NCI-H2107 (cell line): Measurements from ENCODE around the gene MACF1.

Experiments
- DNase-seq: peaks from one replicate; lab custom pipeline; 2025; lab: John Stamatoyannopoulos, UW

MACF1 gene

GRCh38 chr1:39295901-39296300, 91.4 kb downstream of the MACF1 start:
- DNase-seq = no peak

GRCh38 chr1:39297551-39297950, 93.1 kb downstream of the MACF1 start:
- DNase-seq = no peak

DNA sequence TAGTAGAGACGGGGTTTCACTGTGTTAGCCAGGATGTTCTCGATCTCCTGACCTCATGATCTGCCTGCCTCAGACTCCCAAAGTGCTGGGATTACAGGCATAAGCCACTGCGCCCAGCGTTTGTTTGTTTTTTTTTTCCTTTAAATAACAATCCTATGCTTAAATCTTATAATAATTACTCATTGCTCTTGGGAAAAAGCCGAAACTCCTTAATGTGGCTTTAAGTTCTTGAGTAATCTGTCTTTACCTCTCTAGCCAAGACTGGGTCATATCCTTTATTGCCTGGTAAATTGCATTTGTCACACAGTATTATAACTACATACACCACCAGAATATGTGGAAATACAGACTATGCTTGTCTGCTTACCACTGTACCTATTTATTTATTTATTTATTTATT, 97.1 kb downstream of the MACF1 start:
- DNase-seq = no peak

GRCh38 chr1:39305555-39305954, 101.1 kb downstream of the MACF1 start:
- DNase-seq = no peak

DNA sequence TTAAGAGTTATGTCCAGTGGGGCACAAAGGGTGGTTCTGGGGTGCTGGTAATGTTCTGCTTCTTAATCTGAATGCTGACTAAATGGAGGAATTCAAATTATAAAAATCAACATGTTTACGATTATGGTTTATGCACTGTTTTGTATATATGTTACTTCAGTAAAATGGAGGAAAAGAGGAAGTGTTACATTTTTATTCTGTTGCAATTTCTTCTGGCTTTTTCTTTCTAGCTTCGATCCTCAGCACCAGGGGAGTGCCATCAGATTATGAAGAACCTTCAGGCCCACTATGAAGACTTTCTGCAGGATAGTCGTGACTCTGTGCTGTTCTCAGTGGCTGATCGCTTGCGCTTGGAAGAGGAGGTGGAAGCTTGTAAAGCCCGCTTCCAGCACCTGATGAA, 105.5 kb downstream of the MACF1 start:
- DNase-seq = no peak

- DNase-seq = no peak
Measured at GRCh38 chr1:39310691-39311090, 106.2 kb downstream of the MACF1 start.

DNA sequence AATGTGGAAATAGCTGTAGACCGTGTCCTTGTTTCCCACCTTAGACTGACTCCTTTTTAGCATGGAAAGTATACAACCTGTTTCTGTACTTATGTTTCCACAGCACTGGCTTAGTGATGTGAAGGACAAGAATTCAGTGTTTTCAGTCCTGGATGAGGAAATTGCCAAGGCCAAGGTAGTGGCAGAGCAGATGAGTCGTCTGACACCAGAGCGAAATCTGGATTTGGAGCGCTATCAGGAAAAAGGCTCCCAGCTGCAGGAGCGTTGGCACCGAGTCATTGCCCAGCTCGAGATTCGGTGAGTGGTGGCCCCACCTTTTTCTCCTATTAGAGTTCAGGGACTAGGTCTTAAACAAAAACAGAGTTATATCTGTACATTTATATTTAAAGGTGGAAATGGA, 112.6 kb downstream of the MACF1 start:
- DNase-seq = no peak

DNA sequence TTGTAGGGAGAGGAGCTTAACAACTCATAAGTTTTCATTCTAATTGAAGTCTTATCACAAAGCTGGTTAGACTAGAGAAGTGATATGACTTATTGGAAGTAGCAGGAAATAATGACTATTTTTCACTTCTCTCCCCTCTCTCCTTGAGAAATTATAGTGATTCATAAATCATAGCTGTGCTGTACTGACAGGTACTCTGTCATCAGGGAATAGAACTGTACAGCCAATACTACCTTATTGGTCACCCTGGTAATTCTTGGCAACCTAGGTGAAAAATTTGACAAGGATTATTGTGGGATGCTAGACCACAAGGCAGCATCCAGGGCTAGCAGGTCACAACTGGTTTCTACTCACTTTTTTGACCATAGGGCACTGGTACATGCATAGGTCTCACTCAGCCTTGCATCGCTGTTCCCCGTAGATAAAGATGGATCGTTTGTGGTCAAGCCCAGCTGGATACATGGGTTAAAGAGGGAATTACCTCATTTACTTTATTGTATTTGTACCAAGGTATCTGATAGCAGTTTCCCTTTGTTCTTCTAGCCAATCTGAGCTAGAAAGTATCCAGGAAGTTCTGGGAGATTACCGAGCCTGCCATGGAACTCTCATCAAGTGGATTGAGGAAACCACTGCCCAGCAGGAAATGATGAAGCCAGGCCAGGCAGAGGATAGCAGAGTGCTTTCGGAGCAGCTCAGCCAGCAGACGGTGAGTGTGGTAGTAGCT, 113.6 kb downstream of the MACF1 start:
- DNase-seq = peak; percentile 99

GRCh38 chr1:39321979-39322378, 117.5 kb downstream of the MACF1 start:
- DNase-seq = no peak

DNA sequence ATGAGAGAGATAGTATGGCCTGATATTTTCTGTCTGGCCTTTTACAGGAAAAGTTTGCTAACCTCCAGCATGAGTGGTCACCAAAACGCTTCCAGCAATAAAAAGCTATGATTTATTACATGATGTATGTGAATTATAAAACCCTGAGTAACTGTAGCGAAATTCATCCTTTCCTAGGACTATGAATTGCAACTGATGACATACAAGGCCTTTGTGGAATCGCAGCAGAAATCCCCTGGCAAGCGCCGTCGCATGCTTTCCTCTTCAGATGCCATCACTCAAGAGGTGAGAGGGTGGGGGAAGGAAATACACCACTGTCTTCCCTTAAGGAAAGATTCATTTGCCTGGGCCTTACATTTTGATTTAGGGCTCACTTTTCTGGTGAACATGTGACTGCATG, 117.9 kb downstream of the MACF1 start:
- DNase-seq = no peak

DNA sequence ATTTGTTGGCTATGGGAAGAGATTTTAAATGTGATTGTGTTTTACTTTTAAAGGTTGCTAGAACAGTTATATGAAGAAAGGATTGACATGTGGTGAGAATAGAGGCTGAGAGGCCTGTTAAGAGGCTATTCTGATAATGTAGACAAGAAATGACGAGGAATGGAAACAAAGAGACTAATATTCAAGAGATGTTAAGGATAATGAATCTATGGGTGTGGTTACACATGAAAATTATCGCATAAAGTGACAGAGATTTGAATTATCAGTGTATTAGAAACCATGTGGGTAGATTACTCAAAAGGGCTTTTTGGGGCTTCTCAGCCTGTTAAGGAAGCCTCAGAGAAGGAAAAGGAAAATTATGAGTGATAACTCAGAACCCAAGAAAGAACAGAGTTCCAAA, 120.4 kb downstream of the MACF1 start:
- DNase-seq = no peak

DNA sequence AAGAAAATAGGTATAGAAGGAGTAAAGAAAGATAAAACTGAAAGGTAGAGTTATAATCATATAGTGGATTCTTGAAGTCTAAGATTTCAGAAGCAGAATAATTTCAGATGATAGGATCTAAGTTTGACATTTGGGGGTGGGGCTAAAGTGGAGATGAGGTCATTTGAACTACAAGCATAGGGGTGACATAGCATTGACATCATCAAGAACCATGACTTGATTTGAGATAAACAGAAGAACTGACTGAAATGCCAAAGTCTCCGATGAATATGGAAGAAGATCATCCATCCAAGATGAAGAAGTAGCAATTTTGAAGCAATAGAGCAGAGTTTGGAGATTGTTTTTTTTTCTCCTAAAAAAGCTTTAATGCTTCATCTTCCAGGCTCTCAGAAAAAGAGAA, 122.3 kb downstream of the MACF1 start:
- no peak for DNase-seq

- DNase-seq = no peak
Measured at GRCh38 chr1:39328095-39328494, 123.6 kb downstream of the MACF1 start.

- no peak for DNase-seq
Measured at GRCh38 chr1:39328586-39329121, 124.2 kb downstream of the MACF1 start.

DNA sequence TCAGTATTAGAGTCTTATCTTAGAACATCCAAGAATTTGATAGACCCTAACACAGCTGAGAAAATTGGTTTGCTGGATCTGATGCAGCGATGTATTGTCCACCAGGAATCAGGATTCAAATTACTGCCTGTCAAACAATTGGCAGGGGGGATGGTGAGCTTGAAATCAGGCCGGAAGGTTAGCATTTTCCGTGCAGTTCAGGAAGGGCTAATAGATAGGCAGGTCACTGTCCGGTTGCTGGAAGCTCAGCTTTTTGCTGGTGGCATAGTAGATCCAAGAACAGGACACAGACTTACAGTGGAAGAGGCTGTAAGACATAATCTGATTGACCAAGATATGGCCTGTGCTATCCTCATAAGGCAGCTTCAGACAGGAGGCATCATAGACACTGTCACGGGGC, 127.2 kb downstream of the MACF1 start:
- no peak for DNase-seq

DNA sequence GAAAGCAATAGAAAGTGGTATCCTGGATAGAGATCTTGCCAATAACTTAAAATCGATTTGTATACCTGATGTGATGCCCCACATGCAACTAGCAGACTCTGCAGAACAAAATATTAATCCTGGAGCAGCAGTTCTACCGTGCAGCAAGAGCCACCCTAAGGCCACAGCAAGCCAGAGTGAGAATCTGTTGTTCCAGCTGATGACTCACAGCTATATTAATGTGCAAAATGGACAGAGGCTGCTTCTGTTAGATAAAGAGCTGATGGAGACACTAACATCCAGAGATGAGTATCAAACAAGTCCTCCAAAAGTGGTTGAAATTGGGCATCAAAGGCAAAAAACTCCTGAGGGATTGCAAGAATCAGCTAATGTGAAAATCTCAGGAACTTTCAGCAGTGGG, 127.8 kb downstream of the MACF1 start:
- no peak for DNase-seq

GRCh38 chr1:39332828-39333227, 128.3 kb downstream of the MACF1 start:
- no peak for DNase-seq

DNA sequence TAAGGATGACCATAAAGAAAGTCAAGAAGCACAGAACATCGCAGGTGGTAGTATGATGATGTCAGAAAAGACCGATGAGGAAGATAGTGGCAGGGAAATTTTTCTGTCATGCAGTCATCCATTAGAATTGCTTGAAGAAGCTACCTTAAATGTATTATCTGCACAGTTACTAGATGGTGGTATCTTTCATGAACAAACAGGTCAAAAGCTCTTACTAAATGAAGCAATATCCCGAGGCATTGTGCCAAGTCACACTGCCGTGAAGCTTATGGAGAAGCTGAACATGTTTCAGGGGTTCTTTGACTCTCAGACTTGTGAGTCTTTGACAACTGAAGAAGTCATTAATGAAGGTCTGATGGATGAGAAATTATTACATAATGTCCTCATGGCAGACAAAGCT, 128.8 kb downstream of the MACF1 start:
- DNase-seq = no peak

DNA sequence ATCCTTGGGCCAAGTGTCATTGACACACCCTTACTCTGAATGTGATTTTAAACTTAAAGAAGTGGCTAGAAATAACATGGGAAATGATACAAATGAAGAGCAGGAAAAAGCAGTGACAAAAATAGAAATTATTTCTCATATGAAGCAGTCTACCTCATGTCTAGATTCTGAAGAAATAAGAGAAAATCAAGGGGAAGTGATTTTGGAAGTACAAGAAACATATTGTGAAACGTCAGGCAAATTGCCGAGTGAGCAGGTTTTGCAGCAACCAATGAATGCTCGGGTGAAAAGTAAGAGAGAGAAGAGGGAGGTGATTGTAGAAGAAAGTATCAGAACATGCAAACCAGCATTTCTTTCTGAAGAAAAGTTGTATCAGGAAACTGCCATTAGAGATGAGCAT, 130.7 kb downstream of the MACF1 start:
- no peak for DNase-seq

DNA sequence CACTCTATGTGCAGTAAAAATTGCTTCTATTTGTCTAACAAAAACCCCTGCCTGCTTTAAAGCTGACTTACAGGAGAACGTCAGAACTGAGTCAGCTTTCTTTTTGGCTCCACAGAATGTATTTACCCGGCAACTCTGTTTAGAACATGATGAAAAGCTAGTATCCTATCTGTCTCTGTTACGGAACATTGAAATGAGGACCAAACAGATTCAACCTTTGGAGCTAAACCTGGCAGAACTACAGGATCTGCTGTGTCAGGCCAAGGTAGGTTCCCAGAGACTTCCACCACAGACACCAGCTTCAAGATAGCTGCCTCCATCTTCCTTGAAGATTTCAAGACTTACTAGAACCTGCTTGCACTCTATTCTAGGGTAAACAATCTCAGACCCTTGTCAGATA, 132.6 kb downstream of the MACF1 start:
- DNase-seq = no peak

DNA sequence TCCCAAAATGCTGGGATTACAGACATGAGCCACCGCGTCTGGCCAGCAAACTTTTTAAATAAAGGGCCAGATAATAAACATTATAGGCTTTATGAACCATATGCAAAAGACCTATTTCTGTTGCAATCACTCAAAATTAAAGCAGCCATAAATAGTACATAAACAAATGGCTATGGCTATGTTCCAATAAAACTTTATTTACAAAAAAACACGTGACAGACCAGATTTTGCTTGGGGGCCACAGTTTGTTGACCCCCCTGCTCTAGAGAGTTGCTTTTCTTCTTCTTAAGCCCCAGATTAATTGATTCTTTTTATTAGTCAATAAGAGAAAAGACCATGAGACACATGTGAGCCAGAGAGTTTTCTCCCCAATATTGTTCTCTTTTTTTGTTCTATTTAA, 138.3 kb downstream of the MACF1 start:
- no peak for DNase-seq

GRCh38 chr1:39344394-39345154, 140.1 kb downstream of the MACF1 start:
- peak; percentile 98 for DNase-seq

DNA sequence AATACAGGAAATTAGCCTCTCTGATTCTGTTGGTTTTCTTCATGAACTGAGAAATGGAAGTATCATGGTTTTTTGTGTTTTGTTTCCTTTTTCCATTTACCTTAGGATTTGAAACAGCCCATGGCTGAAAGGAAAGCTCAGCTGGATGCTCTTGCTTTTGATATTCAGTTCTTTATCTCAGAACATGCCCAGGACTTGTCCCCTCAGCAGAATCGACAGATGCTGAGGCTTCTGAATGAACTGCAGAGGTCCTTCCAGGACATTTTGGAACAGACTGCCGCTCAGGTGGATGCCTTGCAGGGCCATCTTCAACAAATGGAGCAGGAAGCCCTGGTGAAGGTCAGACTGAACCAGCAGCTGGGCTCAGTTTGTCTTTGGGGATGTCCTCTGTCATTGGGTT, 142.4 kb downstream of the MACF1 start:
- DNase-seq = no peak

DNA sequence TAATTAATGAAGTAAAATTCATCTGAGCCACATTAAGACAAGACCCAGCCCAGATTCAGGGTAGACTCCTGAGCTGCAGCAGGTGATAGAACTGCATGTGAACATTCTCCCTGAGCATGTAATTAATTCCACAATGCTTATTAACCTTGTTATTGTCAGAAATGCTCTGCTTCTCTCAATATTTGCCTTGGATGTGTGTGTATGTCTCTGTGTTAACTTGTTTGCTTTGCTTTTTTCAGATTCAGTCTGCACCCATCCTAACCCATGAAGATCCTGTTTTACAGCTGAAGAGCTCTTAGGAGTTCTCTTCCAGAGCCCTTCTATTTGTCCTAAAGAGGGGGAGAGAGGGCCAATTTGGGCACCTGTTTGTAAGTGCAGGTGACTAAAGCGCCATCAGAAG, 143.8 kb downstream of the MACF1 start:
- DNase-seq = no peak
